Measurements from ENCODE around the gene CD300C. TPM values are rescaled to one million over a fixed set of nuclear protein-coding genes. Genes with fewer than 3 reads are reported as not detected.

CD300C gene
- total and polyA plus RNA-seq, 10 of the 15 experiments (the other 5 are each of a cell fraction or from before 2014, with no cell fraction given), result 0.12 to 0.38 (median 0.23) TPM; not detected in 3

DNA sequence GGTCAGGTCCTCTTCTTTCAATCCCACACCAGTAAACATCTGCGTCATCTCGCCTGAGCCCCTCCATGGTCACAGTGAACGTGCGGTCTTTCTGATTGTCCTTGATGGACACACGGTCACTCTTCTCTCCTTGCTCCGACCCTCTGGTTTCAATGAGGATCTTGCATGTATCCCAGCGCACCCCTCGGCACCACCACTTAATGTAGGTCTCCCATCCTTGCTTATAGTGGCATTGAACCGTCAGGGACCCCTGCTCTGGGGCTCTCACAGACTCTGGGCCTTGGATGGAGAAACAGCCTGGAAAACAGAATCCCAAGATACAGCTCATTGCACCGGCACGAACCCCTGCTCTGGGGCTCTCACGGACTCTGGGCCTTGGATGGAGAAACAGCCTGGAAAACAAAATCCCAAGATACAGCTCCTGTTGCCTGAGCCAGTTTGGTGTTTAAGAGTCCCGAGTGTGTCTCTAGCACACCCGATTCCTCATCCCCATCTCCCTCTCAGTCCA lies 20.1 kb downstream of the CD300C start (continued):
- no peak for TF ChIP-seq NFYA (IDR thresholded peaks at IDR 0.05; ENCODE audit: borderline replicate concordance, low read depth, low read length)
- TF ChIP-seq MYB (IDR thresholded peaks at IDR 0.05; ENCODE audit: borderline replicate concordance, low read depth, low read length), result no peak
- TF ChIP-seq RCOR1 (conservative IDR thresholded peaks at IDR 0.05; ENCODE audit: low read depth, low read length), result no peak
- TF ChIP-seq RFX5 (IDR thresholded peaks at IDR 0.05; ENCODE audit: low read depth, low read length), result no peak
- TF ChIP-seq KAT2A (conservative IDR thresholded peaks at IDR 0.05; ENCODE audit: control insufficient read depth, low read depth, low read length), result no peak
- TF ChIP-seq EED (IDR thresholded peaks at IDR 0.05; ENCODE audit: low read depth), result no peak

GRCh38 chr17:74525465-74525725 lies 20.5 kb downstream of the CD300C start:
- DNase-seq (ENCODE audit: low read depth, low spot score), result no peak
- ChIA-PET CTCF (interaction anchor here (1.2 kb wide), 1 partner anchor 132 kb away, joined by 4 read pairs; no protein-coding TSS in a partner anchor), RAD21 (ENCODE audit: unreplicated experiment) (interaction anchor here (1.9 to 4.7 kb wide), 2 partner anchors 13 to 146 kb away, joined by 11 to 22 read pairs; no protein-coding TSS in a partner anchor), POLR2A (interaction anchor here (0.6 kb wide), 1 partner anchor 57 kb away, joined by 3 read pairs; no protein-coding TSS in a partner anchor), SMC1A (ENCODE audit: uncharacterized antibody, unreplicated experiment) (no interaction called here)
- TF ChIP-seq TARDBP (IDR thresholded peaks at IDR 0.05; ENCODE audit: borderline replicate concordance) (no peak), TBL1XR1 (IDR thresholded peaks at IDR 0.05; ENCODE audit: low read depth, low read length) (no peak), REST (IDR thresholded peaks at IDR 0.05; ENCODE audit: low read depth, low read length) (no peak), NRF1 (conservative IDR thresholded peaks at IDR 0.05; ENCODE audit: low read depth, low read length) (no peak), HDAC6 (IDR thresholded peaks at IDR 0.05; ENCODE audit: unreplicated experiment) (no peak), ZZZ3 (IDR thresholded peaks at IDR 0.05; ENCODE audit: control insufficient read depth, insufficient read length, low read depth) (no peak), IKZF1 (conservative IDR thresholded peaks at IDR 0.05) (no peak), PAX8 (IDR thresholded peaks at IDR 0.05) (no peak)
- H3K27ac ChIP-seq (ENCODE audit: control insufficient read depth, insufficient read depth), result no peak overlapping the region
- no peaks in the 10 kb centered on the region; a peak in 1 of 4 replicates for H3K27me3 ChIP-seq (replicated peaks in 1 of 2; ENCODE audit: control insufficient read depth in 2 of 2, insufficient read depth in 2 of 2, low read length in 1 of 2)
- in situ Hi-C loops (cut with MboI) (no loop called here), intact Hi-C loops (cut with micrococcal nuclease; ENCODE audit: unreplicated experiment) (no loop called here)
- H3K9me3 ChIP-seq (replicated peaks; ENCODE audit: control insufficient read depth, insufficient read depth, low read length), result no peaks in the 10 kb centered on the region; the same call in 2 of the 3 replicates
- no peak overlapping the region for H3K4me2 ChIP-seq (ENCODE audit: control insufficient read depth, insufficient read depth)
- no peak overlapping the region for H2AFZ ChIP-seq (ENCODE audit: control insufficient read depth, low read depth, low read length)
- H3K4me1 ChIP-seq (ENCODE audit: control insufficient read depth, insufficient read depth, low read length), result peaks cover 13% of the 10 kb centered on the region
- H3K79me2 ChIP-seq (ENCODE audit: control insufficient read depth, insufficient read depth, low read length), result no peaks in the 10 kb centered on the region
- no TSS peak for BruUV-seq (replicated peaks)
- 29% methylated on average over 1 of the region's 1 CpG for WGBS (ENCODE audit: insufficient coverage, insufficient replicate concordance, low lambda C conversion rate, missing lambda C conversion rate)
- H4K20me1 ChIP-seq (ENCODE audit: control insufficient read depth, insufficient read depth), result no peaks in the 10 kb centered on the region
- FAIRE-seq, result peak; percentile 89
- no peaks in the 10 kb centered on the region for H3K36me3 ChIP-seq (ENCODE audit: control insufficient read depth in 2 of 2, insufficient read depth in 2 of 2, low read length in 1 of 2)
- H3K9ac ChIP-seq (ENCODE audit: control insufficient read depth, insufficient read depth, low read length), result no peak overlapping the region
- no peak for ATAC-seq
- H3K4me3 ChIP-seq, result no peak overlapping the region

Measured in GM12878 (cell line).